WERI-Rb-1 (cell line): ENCODE measurements around the gene ANO7.

Experiments
- DNase-seq: peaks from one replicate; pipeline ENCODE4 v3.0.0-alpha.2; 2020
- H3K27ac ChIP-seq: fragments of 250-450 bp; sonication (Bioruptor Pico); 2 replicates; pipeline ENCODE4 v1.5.1; 2020; ENCODE audit warnings: mild to moderate bottlenecking, moderate library complexity
- H3K27me3 ChIP-seq: fragments of 250-450 bp; sonication (Bioruptor Pico); 2 replicates; pipeline ENCODE4 v1.5.1; 2021; ENCODE audit warnings: mild to moderate bottlenecking, low read depth, moderate library complexity; ENCODE audit not compliant: insufficient read depth, severe bottlenecking
- H3K36me3 ChIP-seq: fragments of 250-450 bp; sonication (Bioruptor Pico); 2 replicates; pipeline ENCODE4 v1.5.1; 2020; ENCODE audit warnings: mild to moderate bottlenecking, moderate library complexity
- H3K4me3 ChIP-seq: 2 replicates; pipeline ENCODE4 v1.5.1; 2011; ENCODE audit warnings: low read depth, mild to moderate bottlenecking, control low read depth, low read length
- H3K9me3 ChIP-seq: fragments of 250-450 bp; sonication (Bioruptor Pico); 2 replicates; pipeline ENCODE4 v1.5.1; 2021; ENCODE audit warnings: mild to moderate bottlenecking, moderate library complexity; ENCODE audit not compliant: severe bottlenecking
- CTCF ChIP-seq: IDR thresholded peaks from 2 replicates; pipeline ENCODE4 v1.5.1; 2011; ENCODE audit warnings: low read depth, mild to moderate bottlenecking, control low read depth, inconsistent platforms, low read length

The ANO7 gene

GRCh38 chr2:241223211-241224017 lies 34.9 kb downstream of the ANO7 start:
- H3K36me3 ChIP-seq, result peaks cover 32% of the 10 kb centered on the region
- TF ChIP-seq CTCF, result no peak
- no peak for DNase-seq
- H3K27me3 ChIP-seq, result no peaks in the 10 kb centered on the region
- no peak overlapping the region for H3K27ac ChIP-seq
- H3K9me3 ChIP-seq, result no peaks in the 10 kb centered on the region
- H3K4me3 ChIP-seq, result no peak overlapping the region

- H3K27ac ChIP-seq, result no peak overlapping the region
- peaks cover 40% of the 10 kb centered on the region for H3K36me3 ChIP-seq
- peak; percentile 30 for DNase-seq
- no peak for TF ChIP-seq CTCF
- no peaks in the 10 kb centered on the region for H3K9me3 ChIP-seq
- H3K27me3 ChIP-seq, result no peaks in the 10 kb centered on the region
- H3K4me3 ChIP-seq, result no peak overlapping the region
Measured at GRCh38 chr2:241224018-241224850, 35.8 kb downstream of the ANO7 start.

DNA sequence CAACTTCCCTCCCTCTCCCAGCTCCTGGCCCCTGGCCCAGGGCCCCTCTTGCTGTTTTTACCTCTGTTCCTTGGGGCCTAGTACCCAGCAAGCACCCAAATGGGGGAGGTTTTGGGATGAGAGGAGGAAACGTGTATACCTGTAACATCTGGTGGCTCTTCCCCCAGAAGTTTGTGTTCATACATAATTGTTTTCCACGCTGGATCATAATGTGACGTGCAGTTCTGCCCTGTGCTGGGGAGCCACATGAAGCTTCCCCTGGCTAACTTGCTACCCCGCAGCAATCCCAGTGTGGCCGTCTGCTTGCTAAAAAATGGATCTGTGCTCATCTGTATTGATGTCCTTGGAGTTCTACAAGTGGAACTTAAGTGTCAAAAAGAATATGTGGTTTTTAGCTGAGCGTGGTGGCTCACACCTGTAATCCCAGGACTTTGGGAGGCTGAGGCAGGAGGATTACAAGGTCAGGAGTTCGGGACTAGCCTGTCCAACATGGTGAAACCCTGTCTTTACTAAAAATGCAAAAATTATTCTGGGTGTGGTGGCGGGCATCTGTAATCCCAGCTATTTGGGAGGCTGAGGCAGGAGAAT lies 36.5 kb downstream of the ANO7 start:
- TF ChIP-seq CTCF, result no peak
- H3K36me3 ChIP-seq, result peaks cover 45% of the 10 kb centered on the region
- H3K27me3 ChIP-seq, result no peaks in the 10 kb centered on the region

DNA sequence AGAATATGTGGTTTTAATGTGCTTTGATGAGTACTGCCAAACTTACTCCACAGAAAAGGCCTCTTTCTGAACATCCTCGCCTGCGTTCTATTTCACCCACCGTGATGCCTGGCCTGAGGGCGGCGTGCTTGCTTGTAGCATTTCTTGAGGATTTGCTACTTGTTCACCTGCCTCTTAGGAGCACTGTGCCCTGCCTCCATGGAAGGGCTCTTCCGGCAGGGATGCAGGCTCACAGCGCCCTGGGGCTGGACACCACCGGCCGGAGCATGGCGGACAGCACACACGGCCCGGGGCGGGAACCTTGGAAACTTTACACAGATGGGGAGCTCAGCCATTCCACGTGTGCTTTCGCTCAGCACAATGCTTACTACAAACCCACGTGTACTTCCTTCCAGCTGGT lies 37.1 kb downstream of the ANO7 start:
- H3K36me3 ChIP-seq, result peaks cover 51% of the 10 kb centered on the region
- no peaks in the 10 kb centered on the region for H3K27me3 ChIP-seq
- H3K9me3 ChIP-seq, result no peaks in the 10 kb centered on the region
- no peak overlapping the region for H3K4me3 ChIP-seq
- TF ChIP-seq CTCF, result no peak
- DNase-seq, result no peak
- no peak overlapping the region for H3K27ac ChIP-seq

More for the DNA sequence above, 36.5 kb downstream of the ANO7 start:
- no peak for DNase-seq
- H3K27ac ChIP-seq, result no peak overlapping the region
- H3K4me3 ChIP-seq, result no peak overlapping the region
- H3K9me3 ChIP-seq, result no peaks in the 10 kb centered on the region

DNA sequence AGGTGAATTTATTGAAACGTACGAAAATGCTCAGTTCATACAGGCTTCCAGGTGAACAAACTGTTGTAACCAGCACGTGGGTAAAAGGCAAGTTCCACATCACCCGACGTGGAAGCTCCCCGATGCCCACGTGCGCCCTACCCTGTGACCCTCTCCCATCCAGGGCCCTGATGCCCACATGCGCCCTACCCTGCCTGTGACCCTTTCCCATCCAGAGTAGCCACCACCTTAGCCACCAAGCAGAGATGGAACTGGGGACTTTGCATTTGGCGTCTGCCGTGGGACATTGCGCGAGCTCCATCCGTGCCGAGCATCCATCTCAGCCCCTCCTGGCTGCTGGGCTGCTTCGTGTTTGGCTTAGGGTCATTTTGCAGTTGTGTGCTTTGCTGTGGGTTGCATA lies 37.5 kb downstream of the ANO7 start:
- H3K27me3 ChIP-seq, result no peaks in the 10 kb centered on the region
- no peak overlapping the region for H3K27ac ChIP-seq
- H3K4me3 ChIP-seq, result no peak overlapping the region
- H3K9me3 ChIP-seq, result no peaks in the 10 kb centered on the region
- DNase-seq, result no peak
- H3K36me3 ChIP-seq, result peaks cover 55% of the 10 kb centered on the region
- TF ChIP-seq CTCF, result no peak
